Upper lobe of left lung (tissue), 6 donors: ENCODE results near the gene ZNF333. TPM values are rescaled to one million over a fixed set of nuclear protein-coding genes. Genes with fewer than 3 reads are reported as not detected.
A peak's percentile ranks its signal among the peaks of the same experiment; 100 is the strongest.

Experiments used
- ATAC-seq, 2 donors: fragments of 200-7000 bp; cut with Tn5 transposase; one replicate each; pipeline ENCODE4 v1.9.1; 2022; ENCODE audit warnings: mild to moderate bottlenecking in 2 of 2, moderate library complexity in 2 of 2; ENCODE audit not compliant: low FRiP score in 2 of 2
- DNase-seq, 2 donors: peaks; one replicate each; pipeline ENCODE4 v3.0.0-alpha.2; 2019 to 2020
- H3K27ac ChIP-seq, 4 donors: fragments of 200-600 bp; sonication (generic); one replicate each; pipeline ENCODE4 v1.5.1; 2016 to 2019
- H3K27me3 ChIP-seq, 4 donors: fragments of 200-600 bp; sonication (generic); one replicate each; pipeline ENCODE4 v1.5.1; 2017 to 2019
- H3K36me3 ChIP-seq, 4 donors: fragments of 200-600 bp; sonication (generic); one replicate each; pipeline ENCODE4 v1.5.1; 2016 to 2019
- H3K4me1 ChIP-seq, 4 donors: fragments of 200-600 bp; sonication (generic); one replicate each; pipeline ENCODE4 v1.5.1; 2018 to 2019
- H3K4me3 ChIP-seq, 4 donors: fragments of 200-600 bp; sonication (generic); one replicate each; pipeline ENCODE4 v1.5.1; 2017 to 2019; ENCODE audit warnings: mild to moderate bottlenecking in 2 of 4, moderate library complexity in 1 of 4
- H3K9me3 ChIP-seq, 4 donors: fragments of 200-600 bp; sonication (generic); one replicate each; pipeline ENCODE4 v1.5.1; 2018 to 2019
- EP300 ChIP-seq, 4 donors: sonication (generic); formaldehyde crosslinking; IDR thresholded peaks; one replicate each; pipeline ENCODE4 v1.5.1; 2017; ENCODE audit warnings: antibody characterized with exemption in 4 of 4, control low read depth in 2 of 4
- POLR2A ChIP-seq, 4 donors: fragments of 450-650 bp; IDR thresholded peaks; one replicate each; pipeline ENCODE4 v1.5.1; 2016 to 2017; ENCODE audit warnings: antibody characterized with exemption in 4 of 4, mild to moderate bottlenecking in 2 of 4
- POLR2AphosphoS5 ChIP-seq, 2 donors: sonication (generic); formaldehyde crosslinking; IDR thresholded peaks; one replicate each; pipeline ENCODE4 v1.5.1; 2017; ENCODE audit warnings: antibody characterized with exemption in 2 of 2
- WGBS, 2 donors: methylation state at CpG; one replicate each; pipeline ENCODE4 v1.1.5; 2017 to 2018; 5-methylcytosine and 5-hydroxymethylcytosine counted together
- total RNA-seq, 6 donors: library from RNA; depleted of rRNA in 4 of 6; stranded (reverse); fragments of >200 nt in 4 of 6; gene quantifications; one replicate each; pipeline versions ENCODE4 v1.1.0 to v1.2.1, GENCODE V29; 2016 to 2021
- TF ChIP-seq, protein P1 (sequence below), 6 experiments: fragments of 450-650 bp in 4 of 6; fragments of 200-600 bp in 2 of 6; sonication (generic) in 2 of 6; IDR thresholded peaks; one replicate each; pipeline ENCODE4 v1.5.1; 2016 to 2019; ENCODE audit warnings: antibody characterized with exemption in 6 of 6
- donor health status: DM: no; HTN: no; CAD: no; lungs with moderate emphysema.
- donor health status: DM: no; HTN: yes; CAD: no; lungs with severe emphysema.

Gene ZNF333
- total RNA-seq, 6 donors from 2014 or later = 16.1 to 35.6 (median 20.0) TPM

- TF ChIP-seq POLR2A (IDR thresholded peaks at IDR 0.05) (no peak), EP300 (IDR thresholded peaks at IDR 0.05) (no peak), POLR2AphosphoS5 (IDR thresholded peaks at IDR 0.05) (no peak)
- TF ChIP-seq, protein P1, sequence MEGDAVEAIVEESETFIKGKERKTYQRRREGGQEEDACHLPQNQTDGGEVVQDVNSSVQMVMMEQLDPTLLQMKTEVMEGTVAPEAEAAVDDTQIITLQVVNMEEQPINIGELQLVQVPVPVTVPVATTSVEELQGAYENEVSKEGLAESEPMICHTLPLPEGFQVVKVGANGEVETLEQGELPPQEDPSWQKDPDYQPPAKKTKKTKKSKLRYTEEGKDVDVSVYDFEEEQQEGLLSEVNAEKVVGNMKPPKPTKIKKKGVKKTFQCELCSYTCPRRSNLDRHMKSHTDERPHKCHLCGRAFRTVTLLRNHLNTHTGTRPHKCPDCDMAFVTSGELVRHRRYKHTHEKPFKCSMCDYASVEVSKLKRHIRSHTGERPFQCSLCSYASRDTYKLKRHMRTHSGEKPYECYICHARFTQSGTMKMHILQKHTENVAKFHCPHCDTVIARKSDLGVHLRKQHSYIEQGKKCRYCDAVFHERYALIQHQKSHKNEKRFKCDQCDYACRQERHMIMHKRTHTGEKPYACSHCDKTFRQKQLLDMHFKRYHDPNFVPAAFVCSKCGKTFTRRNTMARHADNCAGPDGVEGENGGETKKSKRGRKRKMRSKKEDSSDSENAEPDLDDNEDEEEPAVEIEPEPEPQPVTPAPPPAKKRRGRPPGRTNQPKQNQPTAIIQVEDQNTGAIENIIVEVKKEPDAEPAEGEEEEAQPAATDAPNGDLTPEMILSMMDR (IDR thresholded peaks at IDR 0.05) = no peak
- Histone ChIP-seq H3K4me3 (no peak overlapping the region), H3K4me1 (no peaks in the 10 kb centered on the region), H3K27me3 (no peaks in the 10 kb centered on the region), H3K27ac (no peak overlapping the region), H3K36me3 (no peaks in the 10 kb centered on the region), H3K9me3 (no peaks in the 10 kb centered on the region)
- no peak for ATAC-seq
- 87 to 93% methylated on average over 2 of the region's 2 CpGs for WGBS, 2 donors
- DNase-seq = no peak
These were observed 7.8 kb upstream of the ZNF333 start for GRCh38 chr19:14682084-14682483.

- peak in 1 of 2 donors; percentile 52 for DNase-seq
- peak; percentile 68 to 73 for ATAC-seq
- Histone ChIP-seq H3K27me3 (no peaks in the 10 kb centered on the region), H3K36me3 (no peaks in the 10 kb centered on the region), H3K9me3 (no peaks in the 10 kb centered on the region), H3K27ac (no peak overlapping the region), H3K4me1 (no peaks in the 10 kb centered on the region), H3K4me3 (no peak overlapping the region)
- 21 to 26% methylated on average over 3 of the region's 3 CpGs for WGBS, 2 donors
- no peak for TF ChIP-seq EP300 (IDR thresholded peaks at IDR 0.05)
- TF ChIP-seq, protein P1 (IDR thresholded peaks at IDR 0.05) = no peak
- TF ChIP-seq POLR2AphosphoS5 (IDR thresholded peaks at IDR 0.05) = peak in 1 of 2 donors; percentile 15
- TF ChIP-seq POLR2A (IDR thresholded peaks at IDR 0.05) = no peak
These were observed 6.4 kb upstream of the ZNF333 start for GRCh38 chr19:14683439-14683838.

DNA sequence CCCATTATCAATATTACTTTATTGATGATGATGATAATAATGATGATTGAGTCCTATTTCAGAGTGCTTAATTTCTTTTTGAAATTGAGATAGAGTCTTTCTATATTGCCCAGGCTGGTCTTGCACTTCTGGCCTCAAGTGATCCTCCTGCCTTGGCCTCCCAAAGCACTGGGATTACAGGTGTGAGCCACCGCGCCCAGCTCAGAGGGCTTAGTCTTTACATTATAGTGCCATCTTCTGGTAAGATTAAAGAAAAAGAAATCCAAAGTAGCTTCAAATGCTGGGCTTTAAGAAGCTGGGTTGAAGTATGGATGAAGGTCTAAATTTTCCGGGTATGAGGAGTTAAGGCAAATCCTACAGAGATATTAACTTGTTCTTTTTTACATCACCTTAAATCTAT lies 3.4 kb upstream of the ZNF333 start:
- H3K4me3 ChIP-seq = no peak overlapping the region
- DNase-seq (peak in 1 of 2 donors; percentile 32), ATAC-seq (no peak)
- no peaks in the 10 kb centered on the region for H3K9me3 ChIP-seq
- no peak overlapping the region for H3K27ac ChIP-seq
- H3K4me1 ChIP-seq = peaks cover 10 to 20% (median 10%) of the 10 kb centered on the region in 4 donors
- H3K36me3 ChIP-seq = no peaks in the 10 kb centered on the region
- no peak for TF ChIP-seq POLR2AphosphoS5 (IDR thresholded peaks at IDR 0.05)
- TF ChIP-seq, protein P1 (IDR thresholded peaks at IDR 0.05) = peak in 2 of 6 experiments; percentile 23 to 24
- no peak for TF ChIP-seq EP300 (IDR thresholded peaks at IDR 0.05)
- no peaks in the 10 kb centered on the region for H3K27me3 ChIP-seq
- 38 to 55% methylated on average over 3 of the region's 3 CpGs for whole genome bisulfite sequencing, 2 donors

DNA sequence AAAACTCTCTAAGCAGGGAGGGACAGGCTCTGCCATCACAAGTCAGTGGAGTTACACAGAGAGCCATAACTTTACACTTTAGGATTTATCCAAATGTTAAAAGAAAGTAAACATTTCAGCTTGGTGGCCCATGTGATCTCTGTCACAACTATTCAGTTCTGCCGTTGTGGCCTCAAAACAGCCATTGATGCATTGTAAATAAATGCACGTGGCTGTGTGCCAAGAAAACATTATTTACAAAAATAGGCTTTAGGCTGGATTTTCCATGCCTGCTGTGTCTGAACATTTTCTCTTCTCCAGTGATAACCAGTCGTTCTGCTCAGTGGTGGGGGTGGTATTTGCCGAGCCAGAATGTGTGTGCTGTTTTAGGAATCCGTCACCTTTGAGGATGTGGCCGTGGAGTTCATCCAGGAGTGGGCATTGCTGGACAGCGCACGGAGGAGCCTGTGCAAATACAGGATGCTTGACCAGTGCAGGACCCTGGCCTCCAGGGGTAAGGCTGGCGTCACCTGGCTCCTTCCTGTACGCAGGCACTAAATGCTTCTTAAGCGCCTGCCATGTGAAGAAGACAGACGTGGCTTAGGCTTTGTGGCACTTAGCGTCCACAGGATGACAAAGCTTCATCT lies 4.9 kb downstream of the ZNF333 start:
- no peak for ATAC-seq

GRCh38 chr19:14695471-14695870 lies 5.6 kb downstream of the ZNF333 start:
- Histone ChIP-seq H3K27ac (no peak overlapping the region), H3K27me3 (no peaks in the 10 kb centered on the region), H3K36me3 (peaks cover 24 to 71% (median 53%) of the 10 kb centered on the region in 4 donors), H3K4me3 (no peak overlapping the region), H3K4me1 (peaks cover 3 to 9% (median 8%) of the 10 kb centered on the region in 4 donors), H3K9me3 (no peaks in the 10 kb centered on the region)
- 93 to 94% methylated on average over 5 of the region's 5 CpGs for WGBS, 2 donors
- TF ChIP-seq EP300 (IDR thresholded peaks at IDR 0.05) = no peak
- no peak for TF ChIP-seq POLR2A (IDR thresholded peaks at IDR 0.05)
- no peak for TF ChIP-seq POLR2AphosphoS5 (IDR thresholded peaks at IDR 0.05)
- TF ChIP-seq, protein P1 (IDR thresholded peaks at IDR 0.05) = no peak
- ATAC-seq = no peak
- no peak for DNase-seq

More for the DNA sequence above, 4.9 kb downstream of the ZNF333 start:
- Histone ChIP-seq H3K4me3 (no peak overlapping the region), H3K27me3 (no peaks in the 10 kb centered on the region), H3K27ac (no peak overlapping the region), H3K9me3 (no peaks in the 10 kb centered on the region), H3K36me3 (peaks cover 18 to 64% (median 46%) of the 10 kb centered on the region in 4 donors), H3K4me1 (peaks cover 5 to 10% (median 10%) of the 10 kb centered on the region in 4 donors)
- DNase-seq = no peak
- WGBS, 2 donors = 83 to 89% methylated on average over 8 to 13 of the region's 13 CpGs
- TF ChIP-seq EP300 (IDR thresholded peaks at IDR 0.05) = no peak
- TF ChIP-seq POLR2AphosphoS5 (IDR thresholded peaks at IDR 0.05) = no peak
